Right cardiac atrium (tissue), 5 donors: Measurements from ENCODE around the gene IL17REL. TPM values are rescaled to one million over a fixed set of nuclear protein-coding genes. Genes with fewer than 3 reads are reported as not detected.
"Not testable (repeated sequence)": the region's sequence is repeated elsewhere in the genome, so short reads cannot be mapped to it uniquely, and the experiment has no call there.

ENCODE experiments used
- ATAC-seq, 2 donors: fragments of 200-7000 bp; cut with Tn5 transposase; one replicate each; pipeline versions ENCODE4 v1.8.0 to v1.9.1; 2020; ENCODE audit warnings: moderate library complexity in 2 of 2, mild to moderate bottlenecking in 1 of 2
- DNase-seq, 3 donors: peaks; one replicate each; pipeline ENCODE4 v3.0.0-alpha.2; 2020
- H3K27ac ChIP-seq: one replicate; pipeline ENCODE4 v1.5.1; 2013; ENCODE audit warnings: mild to moderate bottlenecking, low read length, control low read depth, moderate library complexity
- H3K27me3 ChIP-seq: one replicate; pipeline ENCODE4 v1.6.1; 2013; ENCODE audit not compliant: control insufficient read depth, insufficient read depth
- H3K4me1 ChIP-seq: one replicate; pipeline ENCODE4 v1.6.1; 2013; ENCODE audit warnings: low read length; ENCODE audit not compliant: control insufficient read depth, insufficient read depth
- H3K4me3 ChIP-seq: one replicate; pipeline ENCODE4 v1.5.1; 2013; ENCODE audit warnings: low read length, control low read depth
- H3K9me3 ChIP-seq: one replicate; pipeline ENCODE4 v1.6.1; 2013; ENCODE audit warnings: low read length; ENCODE audit not compliant: control insufficient read depth
- WGBS: extraction: QIAGEN DNeasy Blood & Tissue Kit; methylation state at CpG from one replicate; pipeline ENCODE4 v1.1.7; 2013; 5-methylcytosine and 5-hydroxymethylcytosine counted together
- intact Hi-C, 4 donors: fragments of 100-400 bp; cut with DNase I; formaldehyde crosslinking; loops; one replicate each; pipeline versions ENCODE4 v1.11.0 to v1.14.0; 2022 to 2023
- microRNA-seq, 2 donors: library from miRNA; unstranded; fragments of <30 nt; microRNA quantifications; one replicate each; pipeline ENCODE4 v1.2.0, GENCODE V29; 2020 to 2021
- polyA plus RNA-seq: library from polyadenylated mRNA; stranded (reverse); fragments of 200-250 nt; gene quantifications from one replicate; pipeline ENCODE4 v1.2.3, GENCODE V29; 2013
- total RNA-seq, 4 donors: library from RNA; stranded (reverse); fragmentation: NEBNext Ultra II Directional; extraction: Animal tissue kit (Norgen Biotek cat#: 25700); gene quantifications; one replicate each; pipeline ENCODE4 v1.2.1, GENCODE V29; 2021
- donor health status: healthy with polysubstance abuse.
- donor health status: DM: no; HTN: yes; CAD: no.
- donor health status: DM: no; HTN: no; CAD: no.
- donor health status: DM: no; HTN: yes; CAD: no; lungs with severe emphysema.
- donor health status: DM: yes; HTN: yes; CAD: no.

IL17REL gene
- total and polyA plus RNA-seq, 5 donors = 0.06 TPM; not detected in 4

GRCh38 chr22:49948958-49949913 is 63.3 kb downstream of the IL17REL start:
- Histone ChIP-seq H3K4me1 (peaks cover 10% of the 10 kb centered on the region), H3K27me3 (no peaks in the 10 kb centered on the region), H3K4me3 (no peak overlapping the region), H3K9me3 (no peaks in the 10 kb centered on the region), H3K27ac (no peak overlapping the region)
- no peak for DNase-seq
- peak in 1 of 2 donors; percentile 8 for ATAC-seq
- intact Hi-C loops = no loop called here
- 88% methylated on average over 42 of the region's 42 CpGs for WGBS

- H3K9me3 ChIP-seq = no peaks in the 10 kb centered on the region
- no peaks in the 10 kb centered on the region for H3K27me3 ChIP-seq
- H3K4me1 ChIP-seq = peaks cover 3% of the 10 kb centered on the region
- H3K4me3 ChIP-seq = no peak overlapping the region
- DNase-seq = no peak
- ATAC-seq = no peak
- intact Hi-C loops = no loop called here
- 90% methylated on average over 23 of the region's 23 CpGs for WGBS
- no peak overlapping the region for H3K27ac ChIP-seq
These were observed 64.2 kb downstream of the IL17REL start for GRCh38 chr22:49948116-49948957.

GRCh38 chr22:49947296-49947622 is 65.3 kb downstream of the IL17REL start:
- no peak overlapping the region for H3K4me3 ChIP-seq
- WGBS = 80% methylated on average over 6 of the region's 6 CpGs
- no peaks in the 10 kb centered on the region for H3K4me1 ChIP-seq
- no peak for ATAC-seq
- no peak for DNase-seq
- H3K27ac ChIP-seq = no peak overlapping the region
- H3K9me3 ChIP-seq = no peaks in the 10 kb centered on the region
- intact Hi-C loops = no loop called here
- no peaks in the 10 kb centered on the region for H3K27me3 ChIP-seq

- no peak for ATAC-seq
- WGBS = 88% methylated on average over 17 of the region's 17 CpGs
These were observed 65.8 kb downstream of the IL17REL start for GRCh38 chr22:49946612-49947295.

GRCh38 chr22:49945042-49945794 is 67.3 kb downstream of the IL17REL start:
- intact Hi-C loops, H3K27ac ChIP-seq, H3K4me3 ChIP-seq, ATAC-seq, H3K9me3 ChIP-seq, DNase-seq, H3K4me1 ChIP-seq, H3K27me3 ChIP-seq: not testable (repeated sequence)
- 90% methylated on average over 17 of the region's 17 CpGs for WGBS

More at GRCh38 chr22:49946612-49947295, 65.8 kb downstream of the IL17REL start:
- H3K27me3 ChIP-seq = no peaks in the 10 kb centered on the region
- no peaks in the 10 kb centered on the region for H3K4me1 ChIP-seq
- H3K9me3 ChIP-seq = no peaks in the 10 kb centered on the region
- no peak for DNase-seq
- no peak overlapping the region for H3K27ac ChIP-seq
- H3K4me3 ChIP-seq = no peak overlapping the region
- intact Hi-C loops = no loop called here

Small RNA genes lying within 50 kb of the gene (microRNA-seq; reads per million reads assigned to microRNA genes)
- gene MIR6821 = 0 reads per million in 2 donors

Other genes with a start within 250 kb of the IL17REL start
- 10 to 100 TPM; 17.7 to 19.4 (median 18.3) TPM for gene BRD1, start 184.9 kb downstream of the IL17REL start, total RNA-seq
- 16.3 TPM for gene BRD1, start 184.9 kb downstream of the IL17REL start, polyA plus RNA-seq
- gene ZBED4, start 158.9 kb downstream of the IL17REL start, total RNA-seq = 1 to 10 TPM; 3.4 to 5.3 (median 4.1) TPM
- 2.3 TPM for gene ZBED4, start 158.9 kb downstream of the IL17REL start, polyA plus RNA-seq
- gene ALG12, start 94.3 kb downstream of the IL17REL start, total RNA-seq = 10 to 100 TPM; 13.2 to 19.7 (median 17.4) TPM
- 13.0 TPM for gene ALG12, start 94.3 kb downstream of the IL17REL start, polyA plus RNA-seq
- gene CRELD2, start 94.1 kb downstream of the IL17REL start, total RNA-seq = 10 to 100 TPM; 22.1 to 40.0 (median 26.8) TPM
- gene CRELD2, start 94.1 kb downstream of the IL17REL start, polyA plus RNA-seq = 21.8 TPM
- 10 to 100 TPM; 39.9 to 55.8 (median 49.9) TPM for gene PIM3, start 52.0 kb downstream of the IL17REL start, total RNA-seq
- gene PIM3, start 52.0 kb downstream of the IL17REL start, polyA plus RNA-seq = 39.0 TPM
- not detected for gene TTLL8, start 45.5 kb upstream of the IL17REL start, total RNA-seq
- gene TTLL8, start 45.5 kb upstream of the IL17REL start, polyA plus RNA-seq = not detected
- gene MLC1, start 72.7 kb upstream of the IL17REL start, total RNA-seq = under 1 TPM in 3 of 4 donors, not detected in 1; 0.14 to 0.71 (median 0.14) TPM
- gene MLC1, start 72.7 kb upstream of the IL17REL start, polyA plus RNA-seq = 1.2 TPM
- under 1 TPM; 0.29 to 0.62 (median 0.53) TPM for gene MOV10L1, start 77.2 kb upstream of the IL17REL start, total RNA-seq
- 0.63 TPM for gene MOV10L1, start 77.2 kb upstream of the IL17REL start, polyA plus RNA-seq
- gene PANX2, start 158.0 kb upstream of the IL17REL start, total RNA-seq = 1 to 10 TPM in 2 of 4 donors, under 1 TPM in 2; 0.43 to 2.1 (median 1.3) TPM
- gene PANX2, start 158.0 kb upstream of the IL17REL start, polyA plus RNA-seq = 0.68 TPM
- gene TRABD, start 173.1 kb upstream of the IL17REL start, total RNA-seq = 10 to 100 TPM; 16.7 to 23.2 (median 20.7) TPM
- 25.5 TPM for gene TRABD, start 173.1 kb upstream of the IL17REL start, polyA plus RNA-seq
- gene SELENOO, start 188.2 kb upstream of the IL17REL start, total RNA-seq = 10 to 100 TPM; 14.6 to 16.3 (median 15.3) TPM
- gene SELENOO, start 188.2 kb upstream of the IL17REL start, polyA plus RNA-seq = 17.1 TPM
- 10 to 100 TPM; 20.6 to 22.8 (median 22.6) TPM for gene TUBGCP6, start 232.3 kb upstream of the IL17REL start, total RNA-seq
- gene TUBGCP6, start 232.3 kb upstream of the IL17REL start, polyA plus RNA-seq = 20.4 TPM
- 10 to 100 TPM in 2 of 4 donors, 1 to 10 TPM in 2; 8.7 to 13.5 (median 11.6) TPM for gene HDAC10, start 238.5 kb upstream of the IL17REL start, total RNA-seq
- gene HDAC10, start 238.5 kb upstream of the IL17REL start, polyA plus RNA-seq = 11.6 TPM
- gene MAPK12, start 248.9 kb upstream of the IL17REL start, total RNA-seq = 10 to 100 TPM; 10.5 to 14.8 (median 11.2) TPM
- gene MAPK12, start 248.9 kb upstream of the IL17REL start, polyA plus RNA-seq = 15.2 TPM